PC-3 (cell line): Measurements from ENCODE around the gene SEC22A. TPM values are rescaled to one million over a fixed set of nuclear protein-coding genes. Genes with fewer than 3 reads are reported as not detected.

Experiments used
- ATAC-seq: fragments of 200-7000 bp; cut with Tn5 transposase; 2 replicates; pipeline ENCODE4 v1.9.1; 2020; ENCODE audit warnings: mild to moderate bottlenecking, moderate library complexity
- BruUV-seq: library from RNA; stranded (reverse); fragments of 400-500 nt; replicated peaks from 2 replicates; lab custom pipeline; 2021; lab: Mats Ljungman, UMichigan
- CTCF ChIA-PET: fragments of 300-600 bp; sonication (Branson Sonifier 250); formaldehyde crosslinking; loops from one replicate; lab custom pipeline; 2022; ENCODE audit warnings: antibody characterized with exemption; lab: Charles Lee
- POLR2A ChIA-PET: fragments of 300-600 bp; sonication (Branson Sonifier 250); formaldehyde crosslinking; loops from one replicate; lab custom pipeline; 2022; ENCODE audit warnings: antibody characterized with exemption; ENCODE audit not compliant: unreplicated experiment; lab: Charles Lee
- DNase-seq: peaks from one replicate; pipeline ENCODE4 v3.0.0-alpha.2; 2015
- H2AFZ ChIP-seq: fragments of 300-600 bp; sonication (generic); 2 replicates; pipeline ENCODE4 v1.6.0; 2016; ENCODE audit warnings: antibody characterized with exemption, low read length
- H3F3A ChIP-seq: fragments of 300-600 bp; sonication (generic); one replicate; pipeline ENCODE4 v1.6.0; 2017; ENCODE audit warnings: antibody characterized with exemption, low read length, control low read depth, mild to moderate bottlenecking; ENCODE audit not compliant: unreplicated experiment
- H3K27ac ChIP-seq: fragments of 300-600 bp; sonication (generic); 2 replicates; pipeline ENCODE4 v1.5.1; 2016; ENCODE audit warnings: mild to moderate bottlenecking, low read length
- H3K27me3 ChIP-seq: fragments of 300-600 bp; sonication (generic); 2 replicates; pipeline ENCODE4 v1.6.1; 2016; ENCODE audit warnings: low read length, mixed read lengths
- H3K36me3 ChIP-seq: fragments of 300-600 bp; sonication (generic); 2 replicates; pipeline ENCODE4 v1.6.1; 2016; ENCODE audit warnings: low read depth, mixed run types, low read length, mixed read lengths
- H3K4me1 ChIP-seq: fragments of 300-600 bp; sonication (generic); 2 replicates; pipeline ENCODE4 v1.5.1; 2016; ENCODE audit warnings: low read length; ENCODE audit not compliant: insufficient read depth
- H3K4me2 ChIP-seq: fragments of 300-600 bp; sonication (generic); 2 replicates; pipeline ENCODE4 v1.6.0; 2016; ENCODE audit warnings: low read length
- H3K4me3 ChIP-seq: fragments of 300-600 bp; sonication (generic); 2 replicates; pipeline ENCODE4 v1.5.1; 2016; ENCODE audit warnings: mild to moderate bottlenecking, low read length, mixed read lengths
- H3K79me2 ChIP-seq: fragments of 300-600 bp; sonication (generic); 2 replicates; pipeline ENCODE4 v1.6.1; 2017; ENCODE audit warnings: low read length, mixed read lengths
- H3K9ac ChIP-seq: fragments of 300-600 bp; sonication (generic); 2 replicates; pipeline ENCODE4 v1.6.0; 2016; ENCODE audit warnings: mild to moderate bottlenecking, low read length
- H3K9me2 ChIP-seq: fragments of 300-600 bp; sonication (generic); replicated peaks from 2 replicates; pipeline ENCODE4 v1.6.1; 2016; ENCODE audit warnings: mixed run types, low read length, mixed read lengths
- H3K9me3 ChIP-seq: fragments of 300-600 bp; sonication (generic); 2 replicates; pipeline ENCODE4 v1.6.1; 2016; ENCODE audit warnings: low read length, mixed read lengths
- H4K20me1 ChIP-seq: fragments of 300-600 bp; sonication (generic); 2 replicates; pipeline ENCODE4 v1.6.1; 2016; ENCODE audit warnings: low read length, mixed read lengths
- EZH2 ChIP-seq: fragments of 300-600 bp; sonication (generic); IDR thresholded peaks from one replicate; pipeline ENCODE4 v1.6.1; 2017; ENCODE audit warnings: antibody characterized with exemption, mild to moderate bottlenecking, low read length; ENCODE audit not compliant: unreplicated experiment
- EZH2phosphoT487 ChIP-seq: fragments of 300-600 bp; sonication (generic); IDR thresholded peaks from 2 replicates; pipeline ENCODE4 v1.6.1; 2018; ENCODE audit warnings: mild to moderate bottlenecking, antibody characterized with exemption, low read length, borderline replicate concordance
- intact Hi-C: fragments of 100-400 bp; cut with micrococcal nuclease; formaldehyde crosslinking; loops from 2 replicates; pipeline ENCODE4 v1.9.0; 2023
- total RNA-seq: library from RNA; depleted of rRNA; stranded (reverse); fragments of >200 nt; gene quantifications from 2 replicates; pipeline ENCODE4 v1.2.3, GENCODE V29; 2014
- TF ChIP-seq, protein P1 (sequence below): fragments of 300-600 bp; sonication (generic); conservative IDR thresholded peaks from 2 replicates; pipeline ENCODE4 v1.5.1; 2017; ENCODE audit warnings: antibody characterized with exemption, low read depth, mild to moderate bottlenecking, low read length

SEC22A gene
- total RNA-seq, 1 experiment from 2014 or later = 37.9 TPM

DNA sequence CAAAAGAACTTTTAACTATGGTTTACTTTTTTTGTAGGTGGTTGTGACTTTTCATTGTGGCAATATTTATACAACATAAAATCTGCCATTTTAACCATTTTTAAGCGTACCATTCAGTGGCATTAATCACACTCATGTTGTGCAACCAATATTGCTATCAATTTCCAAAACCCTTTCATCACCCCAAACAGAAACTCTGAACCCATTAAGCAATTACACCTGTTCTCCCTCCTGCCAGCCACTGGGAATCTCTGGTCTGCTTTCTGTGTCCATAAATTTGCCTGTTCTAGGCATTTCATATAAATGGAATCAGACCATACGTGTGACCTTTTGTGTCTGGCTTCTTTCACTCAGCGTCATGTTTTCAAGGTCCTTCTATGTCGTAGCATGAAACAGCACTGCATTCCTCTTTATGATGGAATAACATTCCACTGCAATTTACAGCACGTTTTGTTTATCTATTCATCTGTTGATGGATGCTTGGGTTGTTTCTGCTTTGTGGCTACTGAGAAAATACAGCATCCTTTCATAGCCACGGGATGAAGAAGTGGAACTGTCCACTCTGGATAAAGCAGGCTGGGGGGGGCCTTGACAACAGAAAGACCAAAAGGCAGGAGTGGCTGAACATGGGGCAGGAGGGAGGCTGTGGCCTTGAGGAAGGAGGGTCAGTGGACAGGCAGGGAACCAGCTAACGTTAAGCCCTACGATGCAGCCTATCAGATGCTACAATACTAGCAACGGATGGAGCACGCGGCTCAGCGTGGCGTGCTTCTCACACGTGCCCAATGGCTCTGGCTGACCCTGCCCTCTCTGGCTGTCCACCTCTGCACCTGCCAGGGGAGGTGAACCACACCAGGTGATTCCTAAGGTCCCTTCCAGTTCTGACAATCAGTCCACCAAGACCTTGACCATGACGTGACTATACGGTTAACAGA is 110.9 kb downstream of the SEC22A start:
- BruUV-seq = no TSS peak
- Histone ChIP-seq H3K9me3 (no peaks in the 10 kb centered on the region), H4K20me1 (no peaks in the 10 kb centered on the region), H3K9me2 (no peaks in the 10 kb centered on the region), H3K27me3 (peaks cover 50% of the 10 kb centered on the region), H3K4me3 (no peak overlapping the region), H3K79me2 (no peaks in the 10 kb centered on the region), H3F3A (no peaks in the 10 kb centered on the region), H3K4me2 (no peak overlapping the region), H3K4me1 (peaks cover 10% of the 10 kb centered on the region), H3K36me3 (no peaks in the 10 kb centered on the region), H3K27ac (no peak overlapping the region), H2AFZ (no peak overlapping the region), H3K9ac (no peak overlapping the region)
- POLR2A ChIA-PET = no interaction called here
- TF ChIP-seq EZH2 = no peak
- TF ChIP-seq, protein P1, sequence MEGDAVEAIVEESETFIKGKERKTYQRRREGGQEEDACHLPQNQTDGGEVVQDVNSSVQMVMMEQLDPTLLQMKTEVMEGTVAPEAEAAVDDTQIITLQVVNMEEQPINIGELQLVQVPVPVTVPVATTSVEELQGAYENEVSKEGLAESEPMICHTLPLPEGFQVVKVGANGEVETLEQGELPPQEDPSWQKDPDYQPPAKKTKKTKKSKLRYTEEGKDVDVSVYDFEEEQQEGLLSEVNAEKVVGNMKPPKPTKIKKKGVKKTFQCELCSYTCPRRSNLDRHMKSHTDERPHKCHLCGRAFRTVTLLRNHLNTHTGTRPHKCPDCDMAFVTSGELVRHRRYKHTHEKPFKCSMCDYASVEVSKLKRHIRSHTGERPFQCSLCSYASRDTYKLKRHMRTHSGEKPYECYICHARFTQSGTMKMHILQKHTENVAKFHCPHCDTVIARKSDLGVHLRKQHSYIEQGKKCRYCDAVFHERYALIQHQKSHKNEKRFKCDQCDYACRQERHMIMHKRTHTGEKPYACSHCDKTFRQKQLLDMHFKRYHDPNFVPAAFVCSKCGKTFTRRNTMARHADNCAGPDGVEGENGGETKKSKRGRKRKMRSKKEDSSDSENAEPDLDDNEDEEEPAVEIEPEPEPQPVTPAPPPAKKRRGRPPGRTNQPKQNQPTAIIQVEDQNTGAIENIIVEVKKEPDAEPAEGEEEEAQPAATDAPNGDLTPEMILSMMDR = no peak
- TF ChIP-seq EZH2phosphoT487 = no peak
- ATAC-seq = no peak
- no peak for DNase-seq
- intact Hi-C loops = no loop called here
- CTCF ChIA-PET = no interaction called here

DNA sequence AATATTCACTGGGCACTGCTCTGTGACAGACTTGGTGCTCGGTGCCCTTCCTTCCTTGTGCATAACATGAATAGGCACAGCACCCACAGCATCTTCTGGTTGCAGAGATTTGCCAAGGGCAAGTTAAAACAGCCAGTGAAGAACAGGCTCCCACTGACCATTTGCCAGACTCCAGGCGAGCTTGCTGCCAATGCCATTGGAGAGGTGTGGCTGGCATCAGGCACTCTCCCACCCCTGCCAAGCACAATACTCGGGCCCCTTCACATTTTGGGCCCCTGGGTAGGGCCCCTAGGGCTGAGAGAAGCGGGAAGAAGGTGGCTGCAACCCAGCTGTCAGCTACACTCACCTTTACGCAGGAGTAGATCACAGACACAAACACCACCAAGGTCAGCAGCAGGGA is 112.1 kb downstream of the SEC22A start:
- Histone ChIP-seq H3K4me2 (no peak overlapping the region), H3K36me3 (no peaks in the 10 kb centered on the region), H3K9ac (no peak overlapping the region), H3K4me3 (no peak overlapping the region), H2AFZ (no peak overlapping the region), H3K27ac (no peak overlapping the region), H3K4me1 (peaks cover 10% of the 10 kb centered on the region), H3K27me3 (peaks cover 63% of the 10 kb centered on the region), H4K20me1 (no peaks in the 10 kb centered on the region), H3F3A (no peaks in the 10 kb centered on the region), H3K79me2 (no peaks in the 10 kb centered on the region), H3K9me3 (no peaks in the 10 kb centered on the region), H3K9me2 (no peaks in the 10 kb centered on the region)
- no peak for DNase-seq
- TF ChIP-seq, protein P1 = no peak
- no peak for TF ChIP-seq EZH2phosphoT487
- TF ChIP-seq EZH2 = no peak
- BruUV-seq = no TSS peak
- ATAC-seq = no peak
- intact Hi-C loops = no loop called here
- POLR2A ChIA-PET = no interaction called here
- CTCF ChIA-PET = no interaction called here
